ENCODE data around the gene GAN. TPM values are rescaled to one million over a fixed set of nuclear protein-coding genes. Genes with fewer than 3 reads are reported as not detected.

GAN gene
- total RNA-seq, 1 donor from 2014 or later = 25.5 TPM

GRCh38 chr16:81378049-81378448 lies 63.3 kb downstream of the GAN start:
- H3K4me3 ChIP-seq = no peak overlapping the region
- Mint-ChIP-seq H3K27me3 (ENCODE audit: insufficient read depth, low read depth) (no peaks in the 10 kb centered on the region), H3K27ac (no peak overlapping the region), H3K9me3 (no peaks in the 10 kb centered on the region), H3K4me1 (peaks cover 13% of the 10 kb centered on the region), H3K36me3 (peaks cover 14% of the 10 kb centered on the region), H3K4me3 (no peak overlapping the region)
- no peaks in the 10 kb centered on the region for H3K27me3 ChIP-seq
- no peak for DNase-seq (ENCODE audit: low spot score)
- H3K79me2 ChIP-seq (ENCODE audit: low read depth) = no peaks in the 10 kb centered on the region
- no peaks in the 10 kb centered on the region for H3K4me1 ChIP-seq
- no peak overlapping the region for H3K9ac ChIP-seq
- H2AFZ ChIP-seq (replicated peaks) = no peak overlapping the region
- no peaks in the 10 kb centered on the region for H4K20me1 ChIP-seq (ENCODE audit: low read depth)
- H3K9me3 ChIP-seq (ENCODE audit: low read depth) = no peaks in the 10 kb centered on the region
- no peak overlapping the region for H3K4me2 ChIP-seq
- no peaks in the 10 kb centered on the region for H3K36me3 ChIP-seq
- peaks cover 2% of the 10 kb centered on the region for H3F3A ChIP-seq (ENCODE audit: low read depth)
- H3K27ac ChIP-seq = no peak overlapping the region
- no peak for TF ChIP-seq EZH2 (IDR thresholded peaks at IDR 0.05)
- TF ChIP-seq EZH2phosphoT487 (IDR thresholded peaks at IDR 0.05) = no peak
- no peak for TF ChIP-seq CTCF (IDR thresholded peaks at IDR 0.05)

- Histone ChIP-seq H3K36me3 (no peaks in the 10 kb centered on the region), H2AFZ (replicated peaks) (no peak overlapping the region), H3K4me2 (no peak overlapping the region), H3K27me3 (no peaks in the 10 kb centered on the region), H3K79me2 (ENCODE audit: low read depth) (no peaks in the 10 kb centered on the region), H3K9ac (no peak overlapping the region), H3K4me3 (no peak overlapping the region), H3K27ac (no peak overlapping the region), H3K9me3 (ENCODE audit: low read depth) (no peaks in the 10 kb centered on the region), H3F3A (ENCODE audit: low read depth) (peaks cover 13% of the 10 kb centered on the region), H3K4me1 (peaks cover 23% of the 10 kb centered on the region), H4K20me1 (ENCODE audit: low read depth) (peaks cover 16% of the 10 kb centered on the region)
- H3K9me3 Mint-ChIP-seq = no peaks in the 10 kb centered on the region
- H3K4me3 Mint-ChIP-seq = no peak overlapping the region
- TF ChIP-seq EZH2phosphoT487 (IDR thresholded peaks at IDR 0.05) = no peak
- TF ChIP-seq CTCF (IDR thresholded peaks at IDR 0.05) = no peak
- TF ChIP-seq EZH2 (IDR thresholded peaks at IDR 0.05) = no peak
- H3K36me3 Mint-ChIP-seq = peaks cover 11% of the 10 kb centered on the region
- no peak for DNase-seq (ENCODE audit: low spot score)
- no peaks in the 10 kb centered on the region for H3K27me3 Mint-ChIP-seq (ENCODE audit: insufficient read depth, low read depth)
- H3K4me1 Mint-ChIP-seq = peaks cover 18% of the 10 kb centered on the region
- no peak overlapping the region for H3K27ac Mint-ChIP-seq
Measured at GRCh38 chr16:81380932-81381331, 66.2 kb downstream of the GAN start.

GRCh38 chr16:81384006-81384405 lies 69.2 kb downstream of the GAN start:
- Histone ChIP-seq H4K20me1 (ENCODE audit: low read depth) (peaks cover 16% of the 10 kb centered on the region), H2AFZ (replicated peaks) (no peak overlapping the region), H3K9ac (no peak overlapping the region), H3K4me3 (peak overlapping the region; percentile 22), H3K4me2 (peak overlapping the region; percentile 69), H3K9me3 (ENCODE audit: low read depth) (no peaks in the 10 kb centered on the region), H3K79me2 (ENCODE audit: low read depth) (no peaks in the 10 kb centered on the region), H3K36me3 (no peaks in the 10 kb centered on the region), H3F3A (ENCODE audit: low read depth) (peaks cover 13% of the 10 kb centered on the region), H3K27me3 (no peaks in the 10 kb centered on the region), H3K4me1 (peaks cover 23% of the 10 kb centered on the region), H3K27ac (peak overlapping the region; percentile 79)
- Mint-ChIP-seq H3K4me3 (no peak overlapping the region), H3K27ac (no peak overlapping the region), H3K27me3 (ENCODE audit: insufficient read depth, low read depth) (no peaks in the 10 kb centered on the region), H3K36me3 (peaks cover 15% of the 10 kb centered on the region), H3K4me1 (peaks cover 29% of the 10 kb centered on the region), H3K9me3 (no peaks in the 10 kb centered on the region)
- TF ChIP-seq EZH2 (IDR thresholded peaks at IDR 0.05) (no peak), EZH2phosphoT487 (IDR thresholded peaks at IDR 0.05) (no peak), CTCF (IDR thresholded peaks at IDR 0.05) (no peak)
- peak; percentile 73 for DNase-seq (ENCODE audit: low spot score)
